Neural cell (in vitro differentiated cells): Measurements from ENCODE around the gene SLC16A12. TPM values are rescaled to one million over a fixed set of nuclear protein-coding genes. Genes with fewer than 3 reads are reported as not detected.
"Not testable (repeated sequence)": the region's sequence is repeated elsewhere in the genome, so short reads cannot be mapped to it uniquely, and the experiment has no call there.

ENCODE experiments used
- H2AFZ ChIP-seq: fragments of 200-600, 300-800 bp; sonication (generic), shearing (Covaris generic); 2 replicates; pipeline ENCODE4 v1.6.0; 2014; ENCODE audit warnings: low read depth, mild to moderate bottlenecking, antibody characterized with exemption, low read length, moderate library complexity
- H3F3A ChIP-seq: fragments of 200-600 bp; shearing (Covaris generic); 2 replicates; pipeline ENCODE4 v1.6.1; 2016; ENCODE audit warnings: mild to moderate bottlenecking, moderate library complexity, mixed read lengths, antibody characterized with exemption, low read length; ENCODE audit not compliant: insufficient read depth, poor library complexity, severe bottlenecking
- H3K27ac ChIP-seq: fragments of 200-600, 300-800 bp; sonication (generic), shearing (Covaris generic); 2 replicates; pipeline ENCODE4 v1.5.1; 2014; ENCODE audit warnings: mild to moderate bottlenecking, low read length, moderate library complexity
- H3K27me3 ChIP-seq: fragments of 300-800, 200-600 bp; sonication (generic), shearing (Covaris generic); 2 replicates; pipeline ENCODE4 v1.6.0; 2014; ENCODE audit warnings: mild to moderate bottlenecking, low read depth, low read length, moderate library complexity; ENCODE audit not compliant: insufficient read depth
- H3K36me3 ChIP-seq: fragments of 300-800, 200-600 bp; sonication (generic), shearing (Covaris generic); 2 replicates; pipeline ENCODE4 v1.5.1; 2014; ENCODE audit warnings: mild to moderate bottlenecking, antibody characterized with exemption, low read length, moderate library complexity; ENCODE audit not compliant: insufficient read depth
- H3K4me2 ChIP-seq: fragments of 300-800, 200-600 bp; sonication (generic), shearing (Covaris generic); 2 replicates; pipeline ENCODE4 v1.6.0; 2014; ENCODE audit warnings: mild to moderate bottlenecking, low read length
- H3K4me3 ChIP-seq: fragments of 300-800, 200-600 bp; sonication (generic), shearing (Covaris generic); 2 replicates; pipeline ENCODE4 v1.5.1; 2014; ENCODE audit warnings: mild to moderate bottlenecking, low read length, moderate library complexity
- H3K79me2 ChIP-seq: fragments of 200-600 bp; shearing (Covaris generic); replicated peaks from 2 replicates; pipeline ENCODE4 v1.6.0; 2014; ENCODE audit warnings: mild to moderate bottlenecking, low read length, moderate library complexity; ENCODE audit not compliant: insufficient read depth
- H3K9ac ChIP-seq: fragments of 300-800, 200-600 bp; sonication (generic), shearing (Covaris generic); 2 replicates; pipeline ENCODE4 v1.6.1; 2016; ENCODE audit warnings: mild to moderate bottlenecking, low read length, mixed read lengths
- H3K9me2 ChIP-seq: fragments of 200-600 bp; shearing (Covaris generic); 2 replicates; pipeline ENCODE4 v1.6.1; 2016; ENCODE audit warnings: mild to moderate bottlenecking, low read length, mixed read lengths; ENCODE audit not compliant: insufficient read depth
- H3K9me3 ChIP-seq: fragments of 200-600, 300-800 bp; sonication (generic), shearing (Covaris generic); 2 replicates; pipeline ENCODE4 v1.6.1; 2016; ENCODE audit warnings: mild to moderate bottlenecking, mixed run types, low read length, moderate library complexity, mixed read lengths
- H4K20me1 ChIP-seq: fragments of 200-600 bp; shearing (Covaris generic); 2 replicates; pipeline ENCODE4 v1.6.1; 2016; ENCODE audit warnings: mild to moderate bottlenecking, mixed run types; ENCODE audit not compliant: insufficient read depth
- EP300 ChIP-seq: fragments of 450-650 bp; conservative IDR thresholded peaks from 2 replicates; pipeline ENCODE4 v1.6.1; 2014; ENCODE audit warnings: antibody characterized with exemption, mild to moderate bottlenecking, moderate library complexity; ENCODE audit not compliant: poor library complexity, severe bottlenecking
- EZH2 ChIP-seq: fragments of 200-600, 300-800 bp; shearing (Covaris generic), sonication (generic); IDR thresholded peaks from 2 replicates; pipeline ENCODE4 v1.6.1; 2014; ENCODE audit warnings: antibody characterized with exemption, low read length, borderline replicate concordance, mild to moderate bottlenecking; ENCODE audit not compliant: insufficient read depth, poor library complexity, severe bottlenecking
- MXI1 ChIP-seq: fragments of 450-650 bp; conservative IDR thresholded peaks from 2 replicates; pipeline ENCODE4 v1.6.1; 2014; ENCODE audit warnings: antibody characterized with exemption, mild to moderate bottlenecking; ENCODE audit not compliant: poor library complexity, severe bottlenecking
- POLR2AphosphoS5 ChIP-seq: IDR thresholded peaks from 2 replicates; pipeline ENCODE4 v1.6.1; 2012
- RAD21 ChIP-seq: fragments of 450-650 bp; conservative IDR thresholded peaks from 2 replicates; pipeline ENCODE4 v1.6.1; 2014; ENCODE audit warnings: antibody characterized with exemption, mild to moderate bottlenecking, moderate library complexity
- SMC3 ChIP-seq: fragments of 450-650 bp; conservative IDR thresholded peaks from 2 replicates; pipeline ENCODE4 v1.6.1; 2014; ENCODE audit warnings: antibody characterized with exemption, mild to moderate bottlenecking, moderate library complexity; ENCODE audit not compliant: poor library complexity
- TAF1 ChIP-seq: IDR thresholded peaks from 2 replicates; pipeline ENCODE4 v1.6.1; 2012; ENCODE audit warnings: low read depth
- polyA plus RNA-seq: library from polyadenylated mRNA; depleted of rRNA; stranded (reverse); fragments of >200 nt; gene quantifications from 2 replicates; pipeline ENCODE4 v1.2.3, GENCODE V29; 2014
- TF ChIP-seq, protein P1 (sequence below): IDR thresholded peaks from 2 replicates; pipeline ENCODE4 v1.6.1; 2012; ENCODE audit warnings: borderline replicate concordance
- TF ChIP-seq, protein P2 (sequence below): fragments of 450-650 bp; IDR thresholded peaks from 2 replicates; pipeline ENCODE4 v1.5.1; 2014; ENCODE audit warnings: antibody characterized with exemption, mild to moderate bottlenecking, moderate library complexity; ENCODE audit not compliant: poor library complexity, severe bottlenecking

SLC16A12 gene
- polyA plus RNA-seq, 1 donor from 2014 or later = 0.04 TPM

GRCh38 chr10:89531359-89531758, 4.0 kb downstream of the SLC16A12 start:
- H3K9me3 ChIP-seq = peaks cover 3% of the 10 kb centered on the region
- H3K79me2 ChIP-seq = no peaks in the 10 kb centered on the region
- no peak overlapping the region for H3K4me3 ChIP-seq
- no peaks in the 10 kb centered on the region for H3K36me3 ChIP-seq
- no peak overlapping the region for H2AFZ ChIP-seq
- no peaks in the 10 kb centered on the region for H3K9me2 ChIP-seq
- no peaks in the 10 kb centered on the region for H3F3A ChIP-seq
- H3K27ac ChIP-seq = no peak overlapping the region
- H3K4me2 ChIP-seq = no peak overlapping the region
- H3K27me3 ChIP-seq = peaks cover 38% of the 10 kb centered on the region
- H3K9ac ChIP-seq = no peak overlapping the region
- no peak for TF ChIP-seq POLR2AphosphoS5
- no peak for TF ChIP-seq EP300
- no peak for TF ChIP-seq RAD21
- no peaks in the 10 kb centered on the region for H4K20me1 ChIP-seq

DNA sequence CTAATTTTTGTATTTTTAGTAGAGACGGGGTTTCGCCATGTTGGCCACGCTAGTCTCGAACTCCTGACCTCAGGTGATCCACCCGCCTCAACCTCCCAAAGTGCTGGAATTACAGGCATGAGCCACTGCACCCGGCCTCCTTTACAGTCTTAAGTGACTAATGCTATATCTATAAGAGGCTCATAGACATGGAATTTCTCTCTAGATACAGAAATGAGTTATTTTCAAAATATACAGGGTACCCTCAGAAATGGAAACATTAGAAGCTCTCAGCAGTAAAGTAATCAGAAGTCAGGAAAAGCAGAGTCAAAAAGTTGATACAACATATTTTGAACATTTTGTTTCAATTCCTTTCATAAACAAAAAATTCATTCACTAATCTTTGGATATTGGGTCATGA, 5.7 kb downstream of the SLC16A12 start:
- peaks cover 23% of the 10 kb centered on the region for H3K27me3 ChIP-seq
- H3K79me2 ChIP-seq, H3K27ac ChIP-seq, H4K20me1 ChIP-seq, H3K9me3 ChIP-seq, H3K36me3 ChIP-seq, H3F3A ChIP-seq, H3K9ac ChIP-seq, H3K4me3 ChIP-seq, H3K4me2 ChIP-seq, H2AFZ ChIP-seq, H3K9me2 ChIP-seq: not testable (repeated sequence)

- Histone ChIP-seq H3K36me3 (no peaks in the 10 kb centered on the region), H3K27me3 (no peaks in the 10 kb centered on the region), H3K79me2 (no peaks in the 10 kb centered on the region), H3K9me2 (no peaks in the 10 kb centered on the region), H3K9me3 (no peaks in the 10 kb centered on the region), H2AFZ (no peak overlapping the region), H3K4me2 (no peak overlapping the region), H3F3A (no peaks in the 10 kb centered on the region), H3K27ac (no peak overlapping the region), H3K4me3 (no peak overlapping the region), H3K9ac (no peak overlapping the region), H4K20me1 (no peaks in the 10 kb centered on the region)
- TF ChIP-seq EP300 (no peak), SMC3 (no peak), TAF1 (no peak), RAD21 (no peak), MXI1 (no peak), POLR2AphosphoS5 (no peak), EZH2 (no peak)
- TF ChIP-seq, protein P1, sequence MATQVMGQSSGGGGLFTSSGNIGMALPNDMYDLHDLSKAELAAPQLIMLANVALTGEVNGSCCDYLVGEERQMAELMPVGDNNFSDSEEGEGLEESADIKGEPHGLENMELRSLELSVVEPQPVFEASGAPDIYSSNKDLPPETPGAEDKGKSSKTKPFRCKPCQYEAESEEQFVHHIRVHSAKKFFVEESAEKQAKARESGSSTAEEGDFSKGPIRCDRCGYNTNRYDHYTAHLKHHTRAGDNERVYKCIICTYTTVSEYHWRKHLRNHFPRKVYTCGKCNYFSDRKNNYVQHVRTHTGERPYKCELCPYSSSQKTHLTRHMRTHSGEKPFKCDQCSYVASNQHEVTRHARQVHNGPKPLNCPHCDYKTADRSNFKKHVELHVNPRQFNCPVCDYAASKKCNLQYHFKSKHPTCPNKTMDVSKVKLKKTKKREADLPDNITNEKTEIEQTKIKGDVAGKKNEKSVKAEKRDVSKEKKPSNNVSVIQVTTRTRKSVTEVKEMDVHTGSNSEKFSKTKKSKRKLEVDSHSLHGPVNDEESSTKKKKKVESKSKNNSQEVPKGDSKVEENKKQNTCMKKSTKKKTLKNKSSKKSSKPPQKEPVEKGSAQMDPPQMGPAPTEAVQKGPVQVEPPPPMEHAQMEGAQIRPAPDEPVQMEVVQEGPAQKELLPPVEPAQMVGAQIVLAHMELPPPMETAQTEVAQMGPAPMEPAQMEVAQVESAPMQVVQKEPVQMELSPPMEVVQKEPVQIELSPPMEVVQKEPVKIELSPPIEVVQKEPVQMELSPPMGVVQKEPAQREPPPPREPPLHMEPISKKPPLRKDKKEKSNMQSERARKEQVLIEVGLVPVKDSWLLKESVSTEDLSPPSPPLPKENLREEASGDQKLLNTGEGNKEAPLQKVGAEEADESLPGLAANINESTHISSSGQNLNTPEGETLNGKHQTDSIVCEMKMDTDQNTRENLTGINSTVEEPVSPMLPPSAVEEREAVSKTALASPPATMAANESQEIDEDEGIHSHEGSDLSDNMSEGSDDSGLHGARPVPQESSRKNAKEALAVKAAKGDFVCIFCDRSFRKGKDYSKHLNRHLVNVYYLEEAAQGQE = no peak
- TF ChIP-seq, protein P2, sequence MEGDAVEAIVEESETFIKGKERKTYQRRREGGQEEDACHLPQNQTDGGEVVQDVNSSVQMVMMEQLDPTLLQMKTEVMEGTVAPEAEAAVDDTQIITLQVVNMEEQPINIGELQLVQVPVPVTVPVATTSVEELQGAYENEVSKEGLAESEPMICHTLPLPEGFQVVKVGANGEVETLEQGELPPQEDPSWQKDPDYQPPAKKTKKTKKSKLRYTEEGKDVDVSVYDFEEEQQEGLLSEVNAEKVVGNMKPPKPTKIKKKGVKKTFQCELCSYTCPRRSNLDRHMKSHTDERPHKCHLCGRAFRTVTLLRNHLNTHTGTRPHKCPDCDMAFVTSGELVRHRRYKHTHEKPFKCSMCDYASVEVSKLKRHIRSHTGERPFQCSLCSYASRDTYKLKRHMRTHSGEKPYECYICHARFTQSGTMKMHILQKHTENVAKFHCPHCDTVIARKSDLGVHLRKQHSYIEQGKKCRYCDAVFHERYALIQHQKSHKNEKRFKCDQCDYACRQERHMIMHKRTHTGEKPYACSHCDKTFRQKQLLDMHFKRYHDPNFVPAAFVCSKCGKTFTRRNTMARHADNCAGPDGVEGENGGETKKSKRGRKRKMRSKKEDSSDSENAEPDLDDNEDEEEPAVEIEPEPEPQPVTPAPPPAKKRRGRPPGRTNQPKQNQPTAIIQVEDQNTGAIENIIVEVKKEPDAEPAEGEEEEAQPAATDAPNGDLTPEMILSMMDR = no peak
These were observed 9.0 kb downstream of the SLC16A12 start for GRCh38 chr10:89526358-89526757.
